T1000 (cell line): ENCODE results near the gene NUP153.
"Not testable (repeated sequence)": the region's sequence is repeated elsewhere in the genome, so short reads cannot be mapped to it uniquely, and the experiment has no call there.

Source experiments
- DNase-seq: peaks from one replicate; lab custom pipeline; 2025; ENCODE audit warnings: mixed read lengths; lab: John Stamatoyannopoulos, UW

Gene NUP153

DNA sequence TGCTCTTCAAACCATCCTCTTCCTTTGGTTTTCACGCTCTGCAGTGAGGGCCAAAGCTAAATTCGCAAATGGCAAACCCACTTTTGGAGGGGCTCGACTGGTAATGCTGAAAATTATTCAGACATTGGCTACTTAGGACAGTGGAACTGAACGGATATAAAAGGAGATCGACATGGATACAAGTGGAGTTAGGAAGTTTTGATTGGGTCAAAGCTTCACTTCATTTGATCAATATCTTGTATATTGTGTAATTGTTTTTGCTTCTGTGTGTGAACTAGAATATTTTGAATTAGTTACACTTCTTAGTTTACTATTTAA is 105.4 kb downstream of the NUP153 start:
- DNase-seq: no peak

DNA sequence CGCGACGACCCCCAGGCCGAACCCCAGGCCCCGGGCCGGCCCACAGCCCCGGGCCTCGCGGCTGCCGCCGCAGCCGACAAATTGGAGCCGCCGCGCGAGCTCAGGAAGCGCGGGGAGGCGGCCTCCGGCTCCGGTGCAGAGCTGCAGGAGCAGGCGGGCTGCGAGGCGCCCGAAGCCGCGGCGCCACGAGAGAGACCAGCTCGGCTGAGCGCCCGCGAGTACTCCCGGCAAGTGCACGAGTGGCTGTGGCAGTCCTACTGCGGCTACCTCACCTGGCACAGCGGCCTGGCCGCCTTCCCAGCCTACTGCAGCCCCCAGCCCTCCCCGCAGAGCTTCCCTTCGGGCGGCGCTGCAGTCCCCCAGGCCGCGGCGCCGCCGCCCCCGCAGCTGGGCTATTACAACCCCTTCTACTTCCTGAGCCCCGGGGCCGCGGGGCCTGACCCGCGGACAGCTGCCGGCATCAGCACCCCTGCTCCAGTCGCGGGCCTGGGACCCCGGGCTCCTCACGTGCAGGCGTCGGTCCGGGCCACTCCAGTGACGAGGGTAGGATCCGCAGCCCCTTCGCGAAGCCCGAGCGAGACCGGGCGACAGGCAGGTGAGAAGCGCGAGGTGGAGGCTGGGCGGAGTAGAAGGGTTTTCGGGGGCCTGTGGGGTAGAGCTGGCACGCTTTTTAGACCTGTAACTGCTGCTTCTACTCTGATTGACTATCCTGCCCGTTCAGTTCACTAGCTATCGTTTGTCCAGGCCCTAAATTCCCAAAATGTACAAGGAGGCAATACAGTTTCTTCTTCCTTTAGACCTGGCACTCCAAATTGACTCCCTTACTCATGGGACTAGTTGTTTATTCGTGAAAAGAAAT is 106.0 kb downstream of the NUP153 start:
- no peak for DNase-seq

GRCh38 chr6:17599877-17600526 is 106.7 kb downstream of the NUP153 start, which contains the start of gene FAM8A1:
Gene FAM8A1 (plus strand): TSS chr6:17600302. CDS start chr6:17600410, 108 bp downstream.
- peak; percentile 64 for DNase-seq

- DNase-seq: no peak
Observed at GRCh38 chr6:17596085-17596484, 110.6 kb downstream of the NUP153 start.

GRCh38 chr6:17593246-17593645 is 113.5 kb downstream of the NUP153 start:
- no peak for DNase-seq

- DNase-seq: no peak
Observed at GRCh38 chr6:17591287-17591686, 115.4 kb downstream of the NUP153 start.

GRCh38 chr6:17589406-17590096 is 117.2 kb downstream of the NUP153 start:
- DNase-seq: peak; percentile 7

GRCh38 chr6:17588011-17588410 is 118.7 kb downstream of the NUP153 start:
- DNase-seq: no peak

DNA sequence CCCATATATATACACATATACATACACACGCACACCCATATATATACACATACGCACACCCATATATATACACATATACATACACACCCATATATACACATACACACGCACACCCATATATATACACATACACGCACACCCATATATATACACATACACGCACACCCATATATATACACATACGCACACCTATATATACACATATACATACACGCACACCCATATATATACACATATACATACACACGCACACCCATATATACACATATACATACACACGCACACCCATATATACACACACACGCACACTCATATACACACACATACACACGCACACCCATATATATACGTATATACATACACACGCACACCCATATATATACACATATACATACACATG is 120.1 kb downstream of the NUP153 start:
- DNase-seq: not testable (repeated sequence)

GRCh38 chr6:17585766-17586490 is 120.8 kb downstream of the NUP153 start:
- no peak for DNase-seq

DNA sequence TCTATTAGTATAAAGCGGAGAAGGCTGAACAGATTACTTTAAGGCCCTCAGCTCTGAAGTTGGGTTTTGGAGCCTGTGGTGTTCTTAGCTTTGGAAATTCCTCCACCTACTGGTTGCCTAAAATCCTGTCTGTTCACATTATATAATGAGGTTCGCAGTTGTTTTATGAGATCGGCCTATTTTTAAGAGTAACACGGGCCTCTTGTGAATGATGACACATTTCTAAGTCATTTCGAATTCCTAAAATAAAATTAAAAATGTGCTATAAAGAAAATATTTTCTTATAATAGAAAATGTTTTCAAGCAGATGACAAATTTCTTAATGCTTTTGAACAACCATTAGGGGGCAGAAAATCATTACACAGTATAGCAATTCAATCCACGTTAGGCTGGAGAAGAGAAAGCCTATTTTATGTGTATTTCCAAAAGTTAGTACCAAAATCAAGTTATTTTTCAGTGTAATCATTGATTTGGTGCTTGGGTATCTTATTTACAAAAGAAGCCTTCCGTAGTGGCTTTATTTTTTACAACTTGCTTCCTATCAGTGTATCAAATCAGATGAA is 122.4 kb downstream of the NUP153 start:
- DNase-seq: no peak

DNA sequence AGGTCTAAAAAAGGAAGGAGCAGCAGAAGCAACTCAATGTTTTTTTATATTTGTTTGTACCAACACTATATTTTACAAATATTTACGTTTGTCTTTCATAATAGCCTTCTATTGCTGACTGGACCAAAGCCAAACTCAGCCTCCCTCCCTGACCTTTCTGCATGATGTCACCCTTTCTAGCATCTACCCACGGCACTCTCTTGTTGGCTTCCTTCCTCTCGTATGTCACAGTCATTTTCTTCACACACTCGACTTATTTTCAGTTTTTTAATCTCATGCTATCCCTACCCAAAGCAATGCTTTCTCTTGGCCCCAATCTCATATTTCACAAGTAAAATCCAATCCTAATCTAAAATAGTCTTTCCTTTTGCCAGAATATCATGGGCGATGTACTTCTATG is 122.9 kb downstream of the NUP153 start:
- DNase-seq: no peak

- DNase-seq: peak; percentile 15
Observed at GRCh38 chr6:17581282-17581681, 125.4 kb downstream of the NUP153 start.

DNA sequence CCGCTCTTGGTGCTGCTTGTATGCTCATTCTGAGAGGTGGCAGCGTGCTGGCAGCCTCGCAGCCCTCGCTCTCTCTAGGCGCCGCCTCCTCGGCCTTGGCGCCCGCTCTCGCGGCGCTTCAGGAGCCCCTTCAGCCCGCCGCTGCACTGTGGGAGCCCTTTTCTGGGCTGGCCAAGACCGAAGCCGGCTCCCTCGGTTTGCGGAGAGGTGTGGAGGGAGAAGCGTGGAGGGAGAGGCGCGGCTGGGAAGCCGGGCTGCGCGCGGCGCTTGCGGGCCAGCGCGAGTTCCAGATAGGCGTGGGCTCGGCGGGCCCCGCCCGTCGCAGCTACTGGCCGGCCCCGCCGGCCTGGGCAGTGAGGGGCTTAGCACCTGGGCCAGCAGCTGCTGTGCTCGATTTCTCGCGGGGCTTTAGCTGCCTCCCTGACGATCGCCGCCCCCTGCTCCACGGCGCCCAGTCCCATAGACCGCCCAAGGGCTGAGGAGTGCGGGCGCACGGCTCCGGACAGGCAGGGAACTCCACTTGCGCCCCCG is 126.1 kb downstream of the NUP153 start:
- DNase-seq: peak; percentile 34

DNA sequence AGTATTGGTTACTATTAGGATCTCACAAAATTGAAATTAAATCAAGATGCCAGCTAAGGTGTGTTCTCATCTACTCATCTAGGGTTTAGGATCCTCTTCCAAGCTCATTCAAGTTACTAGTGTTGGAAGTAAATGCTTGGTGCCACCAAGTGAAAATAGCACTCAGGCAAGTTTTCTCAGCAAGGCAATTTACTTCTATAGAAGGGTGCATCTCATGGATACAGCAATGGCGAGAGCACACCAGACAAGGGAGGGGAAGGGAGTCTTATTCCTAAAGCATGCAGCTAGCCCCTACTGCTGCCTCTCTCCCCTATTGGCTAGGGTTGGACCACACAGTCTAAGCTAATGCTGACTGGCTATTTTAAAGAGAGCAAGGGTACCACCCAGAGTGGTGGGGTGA is 129.7 kb downstream of the NUP153 start:
- no peak for DNase-seq

DNA sequence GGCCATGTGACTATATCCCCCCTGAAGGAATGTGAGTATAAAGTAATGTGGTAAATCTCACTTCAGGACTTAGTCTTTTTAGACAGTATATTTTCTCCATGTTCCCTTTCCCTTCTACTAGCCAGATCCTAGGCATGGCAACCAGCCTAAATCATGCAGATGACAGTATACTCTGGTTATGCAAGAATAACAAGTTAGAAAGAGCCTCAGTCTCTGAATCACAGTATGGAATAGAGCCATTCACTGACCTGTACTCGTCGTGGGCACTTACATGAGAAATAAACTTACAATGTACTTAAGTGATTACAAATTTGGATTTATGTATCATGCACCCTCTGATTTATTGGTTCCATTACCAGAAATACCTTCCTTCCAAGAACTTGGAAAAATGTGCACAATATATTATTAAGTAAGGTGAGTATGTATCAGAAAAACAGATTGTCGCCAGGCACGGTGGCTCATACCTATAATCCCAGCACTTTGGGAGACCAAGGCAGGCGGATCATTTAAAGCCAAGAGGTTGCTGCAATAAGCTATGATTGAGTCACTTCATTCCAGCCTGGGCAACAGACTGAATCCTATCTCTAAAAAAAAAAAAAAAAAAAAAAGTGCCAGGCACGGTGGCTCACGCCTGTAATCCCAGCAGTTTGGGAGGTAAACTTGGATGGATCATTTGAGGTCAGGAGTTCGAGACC is 131.7 kb downstream of the NUP153 start:
- peak; percentile 15 for DNase-seq

GRCh38 chr6:17565399-17565798 is 141.3 kb downstream of the NUP153 start:
- no peak for DNase-seq
